ENCODE measurements around the gene RPS6KA2. TPM values are rescaled to one million over a fixed set of nuclear protein-coding genes. Genes with fewer than 3 reads are reported as not detected.

RPS6KA2 gene
- total RNA-seq, 2 donors from 2014 or later: 78.6 to 131 TPM

- Histone ChIP-seq H3K9me3 (no peaks in the 10 kb centered on the region), H3K4me1 (no peaks in the 10 kb centered on the region), H3K27me3 (no peaks in the 10 kb centered on the region), H3K36me3 (peaks cover 26% of the 10 kb centered on the region), H3K4me3 (no peak overlapping the region), H3K27ac (no peak overlapping the region)
- no peak for DNase-seq (ENCODE audit: low spot score)
- TF ChIP-seq CTCF (IDR thresholded peaks at IDR 0.05): no peak
These were observed 144.0 kb downstream of the RPS6KA2 start for GRCh38 chr6:166483026-166483425.

GRCh38 chr6:166478782-166479592 is 148.1 kb downstream of the RPS6KA2 start:
- TF ChIP-seq CTCF (IDR thresholded peaks at IDR 0.05): no peak
- DNase-seq (ENCODE audit: low spot score): no peak
- Histone ChIP-seq H3K9me3 (no peaks in the 10 kb centered on the region), H3K4me3 (no peak overlapping the region), H3K4me1 (no peaks in the 10 kb centered on the region), H3K27ac (no peak overlapping the region), H3K27me3 (no peaks in the 10 kb centered on the region), H3K36me3 (peaks cover 15% of the 10 kb centered on the region)

- TF ChIP-seq CTCF (IDR thresholded peaks at IDR 0.05): no peak
- no peaks in the 10 kb centered on the region for H3K9me3 ChIP-seq
- no peak for DNase-seq (ENCODE audit: low spot score)
- no peaks in the 10 kb centered on the region for H3K27me3 ChIP-seq
- H3K27ac ChIP-seq: no peak overlapping the region
- H3K4me1 ChIP-seq: no peaks in the 10 kb centered on the region
- H3K4me3 ChIP-seq: no peak overlapping the region
- H3K36me3 ChIP-seq: peaks cover 15% of the 10 kb centered on the region
These were observed 149.2 kb downstream of the RPS6KA2 start for GRCh38 chr6:166477647-166478365.

GRCh38 chr6:166476634-166477215 is 150.3 kb downstream of the RPS6KA2 start:
- Histone ChIP-seq H3K27ac (no peak overlapping the region), H3K4me3 (no peak overlapping the region), H3K4me1 (no peaks in the 10 kb centered on the region), H3K9me3 (no peaks in the 10 kb centered on the region), H3K36me3 (peaks cover 14% of the 10 kb centered on the region), H3K27me3 (no peaks in the 10 kb centered on the region)
- DNase-seq (ENCODE audit: low spot score): no peak
- no peak for TF ChIP-seq CTCF (IDR thresholded peaks at IDR 0.05)

- no peaks in the 10 kb centered on the region for H3K9me3 ChIP-seq
- H3K36me3 ChIP-seq: peaks cover 8% of the 10 kb centered on the region
- no peak overlapping the region for H3K27ac ChIP-seq
- H3K4me3 ChIP-seq: no peak overlapping the region
- H3K4me1 ChIP-seq: no peaks in the 10 kb centered on the region
- DNase-seq (ENCODE audit: low spot score): no peak
- TF ChIP-seq CTCF (IDR thresholded peaks at IDR 0.05): no peak
- H3K27me3 ChIP-seq: no peaks in the 10 kb centered on the region
These were observed 150.9 kb downstream of the RPS6KA2 start for GRCh38 chr6:166476061-166476591.

Data from right atrium auricular region (tissue), 2 donors.